Caco-2 (cell line): ENCODE data around the gene OVCA2. TPM values are rescaled to one million over a fixed set of nuclear protein-coding genes. Genes with fewer than 3 reads are reported as not detected.

ENCODE experiments used
- BruUV-seq: library from RNA; stranded (reverse); fragments of 400-500 nt; replicated peaks from 2 replicates; lab custom pipeline; 2021; lab: Mats Ljungman, UMichigan
- CTCF ChIA-PET: fragments of 300-600 bp; sonication (Branson Sonifier 250); formaldehyde crosslinking; loops from one replicate; lab custom pipeline; 2022; ENCODE audit warnings: antibody characterized with exemption; lab: Charles Lee
- POLR2A ChIA-PET: fragments of 300-600 bp; sonication (Branson Sonifier 250); formaldehyde crosslinking; loops from one replicate; lab custom pipeline; 2022; ENCODE audit warnings: antibody characterized with exemption; lab: Charles Lee
- DNase-seq, 2 experiments: peaks; one replicate each; pipeline versions ENCODE4 v3.0.0 to v3.0.0-alpha.2; 2020 to 2022
- H3K27me3 ChIP-seq: replicated peaks from 2 replicates; pipeline ENCODE4 v1.6.0; 2011; ENCODE audit warnings: low read length; ENCODE audit not compliant: control insufficient read depth, insufficient read depth
- H3K36me3 ChIP-seq: 2 replicates; pipeline ENCODE4 v1.5.1; 2011; ENCODE audit warnings: low read length; ENCODE audit not compliant: control insufficient read depth, insufficient read depth
- H3K4me1 ChIP-seq: fragments of 250-450 bp; sonication (Bioruptor Pico); 2 replicates; pipeline ENCODE4 v1.5.1; 2020; ENCODE audit warnings: mild to moderate bottlenecking
- H3K4me3 ChIP-seq: 2 replicates; pipeline ENCODE4 v1.5.1; 2011; ENCODE audit warnings: low read depth, mild to moderate bottlenecking, control low read depth, low read length
- H3K9me3 ChIP-seq: fragments of 250-450 bp; sonication (Bioruptor Pico); 2 replicates; pipeline ENCODE4 v1.5.1; 2020; ENCODE audit warnings: mild to moderate bottlenecking, moderate library complexity
- H3K27ac Mint-ChIP-seq: one replicate; pipeline ENCODE4 v1.8.0; 2022; ENCODE audit warnings: mixed read lengths; ENCODE audit not compliant: unreplicated experiment
- H3K27me3 Mint-ChIP-seq: one replicate; pipeline ENCODE4 v1.8.0; 2022; ENCODE audit warnings: mixed read lengths; ENCODE audit not compliant: insufficient read depth, unreplicated experiment
- H3K36me3 Mint-ChIP-seq: one replicate; pipeline ENCODE4 v1.8.0; 2022; ENCODE audit warnings: mild to moderate bottlenecking, mixed read lengths; ENCODE audit not compliant: insufficient read depth, unreplicated experiment
- H3K4me1 Mint-ChIP-seq: one replicate; pipeline ENCODE4 v1.8.0; 2022; ENCODE audit warnings: low read depth, mixed read lengths; ENCODE audit not compliant: unreplicated experiment
- H3K4me3 Mint-ChIP-seq: one replicate; pipeline ENCODE4 v1.8.0; 2022; ENCODE audit warnings: mild to moderate bottlenecking, moderate library complexity, mixed read lengths; ENCODE audit not compliant: unreplicated experiment
- H3K9me3 Mint-ChIP-seq: one replicate; pipeline ENCODE4 v1.8.0; 2022; ENCODE audit warnings: mixed read lengths; ENCODE audit not compliant: unreplicated experiment
- CTCF ChIP-seq, 2 experiments: fragments of 200-600 bp in 1 of 2; IDR thresholded peaks; 1 replicate in 1 of 2; 2 replicates in 1 of 2; pipeline versions ENCODE4 v1.5.1 to v1.8.0; 2011 to 2022; ENCODE audit warnings: antibody characterized with exemption in 1 of 2, control low read depth in 1 of 2, inconsistent platforms in 1 of 2, low read depth in 1 of 2, low read length in 1 of 2, mild to moderate bottlenecking in 1 of 2, moderate library complexity in 1 of 2; ENCODE audit not compliant: insufficient read depth in 1 of 2, severe bottlenecking in 1 of 2, unreplicated experiment in 1 of 2
- intact Hi-C: fragments of 100-400 bp; cut with micrococcal nuclease; formaldehyde crosslinking; loops from one replicate; pipeline ENCODE4 v1.10.0; 2022; ENCODE audit not compliant: unreplicated experiment
- total RNA-seq: library from RNA; stranded (reverse); gene quantifications from 2 replicates; pipeline ENCODE4 v1.2.3, GENCODE V29; 2022

OVCA2 gene
- total RNA-seq, 1 experiment from 2014 or later = 39.3 TPM

GRCh38 chr17:2057175-2057759 is 15.4 kb downstream of the OVCA2 start:
- Histone ChIP-seq H3K36me3 (no peaks in the 10 kb centered on the region), H3K9me3 (no peaks in the 10 kb centered on the region), H3K27me3 (no peaks in the 10 kb centered on the region), H3K4me3 (no peak overlapping the region), H3K4me1 (peaks cover 5% of the 10 kb centered on the region; the same call in 1 of the 2 replicates)
- CTCF ChIA-PET = no interaction called here
- POLR2A ChIA-PET = interaction anchor here (0.6 kb wide), 1 partner anchor 55 kb away, joined by 4 read pairs; no protein-coding TSS in a partner anchor
- Mint-ChIP-seq H3K36me3 (peaks cover 16% of the 10 kb centered on the region), H3K27me3 (peaks cover 2% of the 10 kb centered on the region), H3K9me3 (no peaks in the 10 kb centered on the region), H3K4me3 (no peak overlapping the region), H3K4me1 (no peaks in the 10 kb centered on the region), H3K27ac (no peak overlapping the region)
- DNase-seq = no peak
- TF ChIP-seq CTCF (IDR thresholded peaks at IDR 0.05; ENCODE audit: insufficient read depth in 1 of 2, low read depth in 1 of 2, low read length in 1 of 2, severe bottlenecking in 1 of 2, unreplicated experiment in 1 of 2) = no peak
- intact Hi-C loops = loop anchor here (10.0 kb wide), 1 partner anchor 228 kb away; no protein-coding TSS in a partner anchor
- BruUV-seq = no TSS peak

GRCh38 chr17:2057760-2058585 is 16.2 kb downstream of the OVCA2 start:
- Histone ChIP-seq H3K4me3 (no peak overlapping the region), H3K4me1 (peaks cover 5% of the 10 kb centered on the region; the same call in 1 of the 2 replicates), H3K9me3 (no peaks in the 10 kb centered on the region), H3K36me3 (no peaks in the 10 kb centered on the region), H3K27me3 (no peaks in the 10 kb centered on the region)
- Mint-ChIP-seq H3K4me3 (no peak overlapping the region), H3K9me3 (no peaks in the 10 kb centered on the region), H3K4me1 (no peaks in the 10 kb centered on the region), H3K27ac (no peak overlapping the region), H3K36me3 (peaks cover 16% of the 10 kb centered on the region), H3K27me3 (peaks cover 2% of the 10 kb centered on the region)
- DNase-seq = no peak
- intact Hi-C loops = loop anchor here (10.0 kb wide), 1 partner anchor 227 kb away; no protein-coding TSS in a partner anchor
- POLR2A ChIA-PET = interaction anchor here (0.6 kb wide), 1 partner anchor 55 kb away, joined by 4 read pairs; no protein-coding TSS in a partner anchor
- CTCF ChIA-PET = interaction anchor here (0.5 to 1.1 kb wide), 2 partner anchors 9 to 225 kb away, joined by 3 read pairs; no protein-coding TSS in a partner anchor
- no TSS peak for BruUV-seq
- no peak for TF ChIP-seq CTCF (IDR thresholded peaks at IDR 0.05; ENCODE audit: insufficient read depth in 1 of 2, low read depth in 1 of 2, low read length in 1 of 2, severe bottlenecking in 1 of 2, unreplicated experiment in 1 of 2)
